Measurements from ENCODE around the gene NHSL2.

The NHSL2 gene

DNA sequence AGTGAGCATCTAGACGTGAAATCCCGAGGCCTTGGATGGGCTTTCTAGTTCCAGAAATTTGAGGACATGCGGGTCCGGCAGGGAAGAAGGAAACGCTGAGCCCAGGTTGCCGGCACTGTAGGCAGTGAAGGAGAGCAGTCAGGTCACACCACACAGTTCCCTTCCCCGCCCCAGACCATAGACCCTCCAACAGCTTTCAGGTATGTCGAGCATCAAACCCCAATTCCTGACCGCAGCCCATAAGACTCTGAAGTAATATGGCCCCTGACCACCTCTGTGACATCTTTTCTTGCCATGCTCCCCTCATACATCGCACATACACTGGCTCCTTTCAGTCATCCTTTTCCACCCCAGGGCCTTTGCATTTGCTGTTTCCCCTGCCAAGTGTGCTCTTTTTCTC is 198.0 kb downstream of the NHSL2 start:
- WGBS, 2 donors (ENCODE audit: extremely low coverage in 2 of 2, insufficient read length in 2 of 2, insufficient replicate concordance in 1 of 2): no CpG with 5 or more reads among the region's 10 CpGs
- H3K27ac ChIP-seq (replicated peaks; ENCODE audit: low read length): no peak overlapping the region
- H3K36me3 ChIP-seq (replicated peaks in 1 of 2; ENCODE audit: control insufficient read depth in 2 of 2, insufficient read depth in 2 of 2, low read length in 2 of 2): peaks cover 0 to 8% of the 10 kb centered on the region in 2 donors

DNA sequence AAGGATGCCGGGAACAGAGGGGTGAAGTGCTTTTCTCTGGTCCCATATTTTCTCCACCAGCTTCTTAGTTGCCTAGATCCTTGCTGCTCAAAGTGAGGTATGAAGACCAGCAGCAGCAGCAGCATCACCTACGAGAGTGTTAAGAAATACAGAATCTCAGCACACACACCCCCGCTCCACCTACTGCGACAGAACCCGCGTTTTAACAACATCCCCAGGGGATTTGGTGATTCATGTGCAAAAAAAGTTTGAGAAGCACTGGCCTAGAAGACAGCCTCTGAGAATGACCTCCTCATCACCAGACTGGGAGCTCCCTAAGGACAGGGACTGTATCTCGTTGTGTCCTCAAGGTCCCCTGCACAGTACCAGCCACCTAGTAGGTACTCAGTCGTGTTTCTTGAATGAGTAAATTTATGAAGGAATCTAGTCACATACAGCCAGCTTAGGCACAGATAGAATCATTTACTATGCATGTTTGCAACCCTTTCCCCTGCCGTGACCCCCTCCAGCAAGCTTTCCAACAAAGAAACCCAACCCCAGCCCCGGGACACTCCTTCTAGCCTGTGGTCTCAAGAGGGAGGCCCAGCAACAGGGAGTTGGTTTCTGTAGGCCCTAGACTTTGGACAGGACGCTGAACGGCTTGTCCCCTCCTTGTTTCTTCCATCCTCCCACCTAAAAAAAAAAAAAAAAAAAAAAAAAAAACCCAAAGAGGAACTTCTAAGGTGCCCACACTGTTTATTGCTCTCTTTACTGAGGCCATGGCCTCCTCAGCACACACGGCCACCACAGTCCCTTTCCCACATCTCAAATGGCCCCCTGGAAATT is 199.6 kb downstream of the NHSL2 start:
- no CpG with 5 or more reads among the region's 13 CpGs for WGBS, 2 donors (ENCODE audit: extremely low coverage in 2 of 2, insufficient read length in 2 of 2, insufficient replicate concordance in 1 of 2)
- Histone ChIP-seq H4K91ac (ENCODE audit: low read depth, low read length, poor library complexity) (no peak overlapping the region), H3K4me3 (ENCODE audit: low read length in 2 of 2) (no peak overlapping the region), H2BK12ac (ENCODE audit: low read length) (no peak overlapping the region), H3K9ac (ENCODE audit: low read depth, low read length, poor library complexity) (no peak overlapping the region), H2BK15ac (ENCODE audit: low read length) (no peak overlapping the region), H3K18ac (ENCODE audit: low read length) (no peak overlapping the region), H3K4ac (ENCODE audit: low read length) (no peak overlapping the region), H3K9me3 (replicated peaks in 1 of 2; ENCODE audit: control insufficient read depth in 2 of 2, insufficient read depth in 1 of 2, low read depth in 1 of 2, low read length in 2 of 2) (no peaks in the 10 kb centered on the region), H3K27ac (replicated peaks; ENCODE audit: low read length) (no peak overlapping the region), H4K8ac (ENCODE audit: low read depth, low read length) (no peak overlapping the region), H2BK120ac (ENCODE audit: low read depth, low read length) (no peak overlapping the region), H3K36me3 (replicated peaks in 1 of 2; ENCODE audit: control insufficient read depth in 2 of 2, insufficient read depth in 2 of 2, low read length in 2 of 2) (peaks cover 0 to 7% of the 10 kb centered on the region in 2 donors), H3K4me2 (ENCODE audit: insufficient read depth, low read length, poor library complexity, severe bottlenecking) (no peak overlapping the region), H3K23ac (ENCODE audit: low read depth, low read length, poor library complexity) (no peak overlapping the region), H2AK5ac (ENCODE audit: low read depth, low read length) (no peak overlapping the region), H3K4me1 (ENCODE audit: control insufficient read depth in 2 of 2, insufficient read depth in 1 of 2, low read depth in 1 of 2, low read length in 2 of 2) (peaks cover 8 to 15% of the 10 kb centered on the region in 2 donors), H2AFZ (ENCODE audit: low read length) (no peak overlapping the region), H3K14ac (ENCODE audit: low read length) (no peak overlapping the region), H3K27me3 (ENCODE audit: control insufficient read depth in 3 of 3, insufficient read depth in 3 of 3, low read depth in 1 of 3, low read length in 3 of 3) (peaks cover 0 to 3% (median 0%) of the 10 kb centered on the region in 3 experiments), H3K79me1 (ENCODE audit: low read depth, low read length) (no peaks in the 10 kb centered on the region), H2BK5ac (ENCODE audit: low read length) (no peak overlapping the region)
- DNase-seq (ENCODE audit: low spot score): no peak

More for the DNA sequence above, 198.0 kb downstream of the NHSL2 start:
- H2BK120ac ChIP-seq (ENCODE audit: low read depth, low read length): no peak overlapping the region
- H2BK12ac ChIP-seq (ENCODE audit: low read length): no peak overlapping the region
- no peak overlapping the region for H4K91ac ChIP-seq (ENCODE audit: low read depth, low read length, poor library complexity)
- H3K14ac ChIP-seq (ENCODE audit: low read length): no peak overlapping the region
- no peak overlapping the region for H3K4me3 ChIP-seq (ENCODE audit: low read length in 2 of 2)
- H4K8ac ChIP-seq (ENCODE audit: low read depth, low read length): no peak overlapping the region
- no peaks in the 10 kb centered on the region for H3K9me3 ChIP-seq (replicated peaks in 1 of 2; ENCODE audit: control insufficient read depth in 2 of 2, insufficient read depth in 1 of 2, low read depth in 1 of 2, low read length in 2 of 2)
- H3K27me3 ChIP-seq (ENCODE audit: control insufficient read depth in 3 of 3, insufficient read depth in 3 of 3, low read depth in 1 of 3, low read length in 3 of 3): no peaks in the 10 kb centered on the region
- peaks cover 0 to 8% of the 10 kb centered on the region in 2 donors for H3K4me1 ChIP-seq (ENCODE audit: control insufficient read depth in 2 of 2, insufficient read depth in 1 of 2, low read depth in 1 of 2, low read length in 2 of 2)
- no peak overlapping the region for H3K4me2 ChIP-seq (ENCODE audit: insufficient read depth, low read length, poor library complexity, severe bottlenecking)
- DNase-seq (ENCODE audit: low spot score): no peak
- H2BK15ac ChIP-seq (ENCODE audit: low read length): no peak overlapping the region
- no peak overlapping the region for H2AFZ ChIP-seq (ENCODE audit: low read length)
- no peak overlapping the region for H3K23ac ChIP-seq (ENCODE audit: low read depth, low read length, poor library complexity)
- H3K79me1 ChIP-seq (ENCODE audit: low read depth, low read length): no peaks in the 10 kb centered on the region
- no peak overlapping the region for H2BK5ac ChIP-seq (ENCODE audit: low read length)
- H3K9ac ChIP-seq (ENCODE audit: low read depth, low read length, poor library complexity): no peak overlapping the region
- no peak overlapping the region for H3K4ac ChIP-seq (ENCODE audit: low read length)
- no peak overlapping the region for H2AK5ac ChIP-seq (ENCODE audit: low read depth, low read length)
- no peak overlapping the region for H3K18ac ChIP-seq (ENCODE audit: low read length)

DNA sequence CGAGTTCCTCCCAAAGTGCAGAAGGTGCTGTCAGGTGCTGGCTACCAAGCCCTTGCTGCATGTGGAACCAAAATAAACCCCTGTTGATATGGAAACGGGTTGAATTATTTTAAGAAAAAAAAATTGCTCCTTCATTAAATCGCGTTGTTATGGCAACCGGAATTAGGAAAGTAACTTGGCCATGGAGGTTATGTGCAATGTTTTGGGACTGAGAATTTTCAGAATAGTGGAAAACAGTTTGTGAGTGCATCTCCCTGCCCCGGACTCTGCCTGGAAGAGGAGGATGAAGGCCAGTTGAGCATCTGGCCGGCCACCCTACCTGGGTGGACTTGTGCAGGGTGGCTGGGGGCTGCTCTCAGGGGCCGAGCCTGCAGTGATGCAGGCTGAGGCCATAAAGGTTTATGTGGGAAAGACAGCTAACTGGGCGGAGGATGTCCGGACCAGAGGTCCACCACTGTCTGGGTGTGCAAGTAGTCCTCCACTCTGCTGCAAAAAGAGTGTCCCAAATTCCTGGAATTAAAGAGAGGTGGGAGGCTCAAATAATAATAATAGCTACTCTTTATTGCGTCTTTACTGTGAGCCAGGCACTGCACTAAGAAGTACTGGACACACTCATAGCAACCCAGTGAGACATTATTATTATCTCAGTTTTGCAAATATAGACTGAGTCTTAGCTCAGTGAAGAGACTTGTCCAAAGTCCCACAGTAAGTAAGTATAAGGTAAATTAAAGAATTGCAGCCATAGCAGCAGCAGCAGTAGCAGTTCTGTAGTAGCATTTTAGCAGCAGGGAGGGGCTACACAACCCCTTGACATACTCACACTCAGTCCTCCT is 200.4 kb downstream of the NHSL2 start:
- H2BK5ac ChIP-seq (ENCODE audit: low read length): no peak overlapping the region
- H2AFZ ChIP-seq (ENCODE audit: low read length): no peak overlapping the region
- no peak overlapping the region for H4K8ac ChIP-seq (ENCODE audit: low read depth, low read length)
- H3K18ac ChIP-seq (ENCODE audit: low read length): no peak overlapping the region
- no peak overlapping the region for H2BK120ac ChIP-seq (ENCODE audit: low read depth, low read length)
- no peak overlapping the region for H3K27ac ChIP-seq (replicated peaks; ENCODE audit: low read length)
- DNase-seq (ENCODE audit: low spot score): no peak
- no CpG with 5 or more reads among the region's 11 CpGs for WGBS, 2 donors (ENCODE audit: extremely low coverage in 2 of 2, insufficient read length in 2 of 2, insufficient replicate concordance in 1 of 2)
- no peak overlapping the region for H3K9ac ChIP-seq (ENCODE audit: low read depth, low read length, poor library complexity)
- no peak overlapping the region for H2BK12ac ChIP-seq (ENCODE audit: low read length)
- H3K4ac ChIP-seq (ENCODE audit: low read length): no peak overlapping the region
- H3K23ac ChIP-seq (ENCODE audit: low read depth, low read length, poor library complexity): no peak overlapping the region
- H2AK5ac ChIP-seq (ENCODE audit: low read depth, low read length): no peak overlapping the region
- no peak overlapping the region for H4K91ac ChIP-seq (ENCODE audit: low read depth, low read length, poor library complexity)
- no peaks in the 10 kb centered on the region for H3K9me3 ChIP-seq (replicated peaks in 1 of 2; ENCODE audit: control insufficient read depth in 2 of 2, insufficient read depth in 1 of 2, low read depth in 1 of 2, low read length in 2 of 2)
- H3K4me1 ChIP-seq (ENCODE audit: control insufficient read depth in 2 of 2, insufficient read depth in 1 of 2, low read depth in 1 of 2, low read length in 2 of 2): peaks cover 12 to 16% of the 10 kb centered on the region in 2 donors
- no peak overlapping the region for H3K4me2 ChIP-seq (ENCODE audit: insufficient read depth, low read length, poor library complexity, severe bottlenecking)
- H3K4me3 ChIP-seq (ENCODE audit: low read length in 2 of 2): no peak overlapping the region
- H3K79me1 ChIP-seq (ENCODE audit: low read depth, low read length): no peaks in the 10 kb centered on the region
- peaks cover 0 to 3% (median 0%) of the 10 kb centered on the region in 3 experiments for H3K27me3 ChIP-seq (ENCODE audit: control insufficient read depth in 3 of 3, insufficient read depth in 3 of 3, low read depth in 1 of 3, low read length in 3 of 3)
- H2BK15ac ChIP-seq (ENCODE audit: low read length): no peak overlapping the region
- H3K14ac ChIP-seq (ENCODE audit: low read length): no peak overlapping the region
- peaks cover 0 to 7% of the 10 kb centered on the region in 2 donors for H3K36me3 ChIP-seq (replicated peaks in 1 of 2; ENCODE audit: control insufficient read depth in 2 of 2, insufficient read depth in 2 of 2, low read length in 2 of 2)

DNA sequence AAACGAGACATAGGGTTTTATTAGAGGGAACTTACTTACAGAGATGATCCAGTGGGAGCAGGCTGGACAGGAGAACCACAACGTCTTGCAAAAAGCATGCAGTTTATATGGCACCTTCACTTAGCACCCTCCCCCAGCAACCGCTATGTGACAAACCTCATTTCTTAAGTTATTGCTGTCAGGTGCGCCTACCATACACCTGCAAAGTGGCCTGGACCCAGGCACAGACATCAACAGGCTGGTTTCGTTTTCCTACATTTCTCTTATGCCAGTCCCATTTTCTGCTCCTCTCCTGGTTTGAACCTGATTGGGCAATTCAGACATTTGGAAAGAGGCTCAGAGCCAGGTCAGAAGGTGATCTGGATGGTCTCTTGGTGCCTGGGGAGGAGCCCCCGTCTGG is 202.8 kb downstream of the NHSL2 start:
- H3K4me3 ChIP-seq (ENCODE audit: low read length in 2 of 2): no peak overlapping the region
- WGBS, 2 donors (ENCODE audit: extremely low coverage in 2 of 2, insufficient read length in 2 of 2, insufficient replicate concordance in 1 of 2): no CpG with 5 or more reads among the region's 6 CpGs
- no peak for DNase-seq (ENCODE audit: low spot score)
- H3K18ac ChIP-seq (ENCODE audit: low read length): no peak overlapping the region
- H3K14ac ChIP-seq (ENCODE audit: low read length): no peak overlapping the region
- no peak overlapping the region for H3K9ac ChIP-seq (ENCODE audit: low read depth, low read length, poor library complexity)
- H2BK5ac ChIP-seq (ENCODE audit: low read length): no peak overlapping the region
- no peak overlapping the region for H2BK12ac ChIP-seq (ENCODE audit: low read length)
- H3K23ac ChIP-seq (ENCODE audit: low read depth, low read length, poor library complexity): no peak overlapping the region
- H3K4ac ChIP-seq (ENCODE audit: low read length): no peak overlapping the region
- H4K8ac ChIP-seq (ENCODE audit: low read depth, low read length): no peak overlapping the region
- H3K4me2 ChIP-seq (ENCODE audit: insufficient read depth, low read length, poor library complexity, severe bottlenecking): no peak overlapping the region
- H2AK5ac ChIP-seq (ENCODE audit: low read depth, low read length): no peak overlapping the region
- no peak overlapping the region for H3K27ac ChIP-seq (replicated peaks; ENCODE audit: low read length)
- H3K9me3 ChIP-seq (replicated peaks in 1 of 2; ENCODE audit: control insufficient read depth in 2 of 2, insufficient read depth in 1 of 2, low read depth in 1 of 2, low read length in 2 of 2): peaks cover 0 to 4% of the 10 kb centered on the region in 2 donors
- no peak overlapping the region for H2BK120ac ChIP-seq (ENCODE audit: low read depth, low read length)
- no peak overlapping the region for H2BK15ac ChIP-seq (ENCODE audit: low read length)
- H2AFZ ChIP-seq (ENCODE audit: low read length): no peak overlapping the region
- H3K79me1 ChIP-seq (ENCODE audit: low read depth, low read length): no peaks in the 10 kb centered on the region
- H4K91ac ChIP-seq (ENCODE audit: low read depth, low read length, poor library complexity): no peak overlapping the region
- H3K36me3 ChIP-seq (replicated peaks in 1 of 2; ENCODE audit: control insufficient read depth in 2 of 2, insufficient read depth in 2 of 2, low read length in 2 of 2): peaks cover 0 to 9% of the 10 kb centered on the region in 2 donors
- H3K4me1 ChIP-seq (ENCODE audit: control insufficient read depth in 2 of 2, insufficient read depth in 1 of 2, low read depth in 1 of 2, low read length in 2 of 2): peaks cover 12 to 16% of the 10 kb centered on the region in 2 donors
- peaks cover 0 to 3% (median 0%) of the 10 kb centered on the region in 3 experiments for H3K27me3 ChIP-seq (ENCODE audit: control insufficient read depth in 3 of 3, insufficient read depth in 3 of 3, low read depth in 1 of 3, low read length in 3 of 3)
